Chondrocyte (in vitro differentiated cells): ENCODE measurements around the gene BCAS4. TPM values are rescaled to one million over a fixed set of nuclear protein-coding genes. Genes with fewer than 3 reads are reported as not detected.
A peak's percentile ranks its signal among the peaks of the same experiment; 100 is the strongest.

Source experiments
- DNase-seq: peaks from one replicate; pipeline ENCODE4 v3.0.0; 2021; ENCODE audit warnings: mixed read lengths, low spot score
- H3K27ac Mint-ChIP-seq: one replicate; pipeline ENCODE4 v1.8.0; 2021; ENCODE audit warnings: mild to moderate bottlenecking, moderate library complexity, mixed read lengths; ENCODE audit not compliant: unreplicated experiment
- H3K27me3 Mint-ChIP-seq: 2 replicates; pipeline ENCODE4 v1.8.0; 2021; ENCODE audit warnings: low read depth, mixed read lengths
- H3K36me3 Mint-ChIP-seq: 2 replicates; pipeline ENCODE4 v1.8.0; 2021; ENCODE audit warnings: low read depth, mixed read lengths
- H3K4me1 Mint-ChIP-seq: 2 replicates; pipeline ENCODE4 v1.8.0; 2021; ENCODE audit warnings: low read depth, mild to moderate bottlenecking, mixed read lengths
- H3K4me3 Mint-ChIP-seq: one replicate; pipeline ENCODE4 v1.8.0; 2021; ENCODE audit warnings: mild to moderate bottlenecking, moderate library complexity, mixed read lengths; ENCODE audit not compliant: unreplicated experiment
- H3K9me3 Mint-ChIP-seq: 2 replicates; pipeline ENCODE4 v1.8.0; 2021; ENCODE audit warnings: low read depth, mixed read lengths
- CTCF ChIP-seq: fragments of 200-600 bp; sonication (generic); IDR thresholded peaks from 2 replicates; pipeline ENCODE4 v1.5.0; 2021; ENCODE audit warnings: antibody characterized with exemption, mild to moderate bottlenecking, moderate library complexity
- total RNA-seq: library from RNA; stranded (reverse); gene quantifications from 3 replicates; pipeline ENCODE4 v1.2.1, GENCODE V29; 2021

BCAS4 gene
- total RNA-seq, 1 donor from 2014 or later = 7.6 TPM

GRCh38 chr20:50852085-50852484, 57.2 kb downstream of the BCAS4 start:
- Mint-ChIP-seq H3K4me1 (peaks cover 18% of the 10 kb centered on the region), H3K9me3 (no peaks in the 10 kb centered on the region), H3K4me3 (no peak overlapping the region), H3K27ac (no peak overlapping the region), H3K27me3 (no peaks in the 10 kb centered on the region), H3K36me3 (no peaks in the 10 kb centered on the region)
- DNase-seq = no peak
- TF ChIP-seq CTCF = no peak

- no peak for DNase-seq
- Mint-ChIP-seq H3K9me3 (no peaks in the 10 kb centered on the region), H3K27ac (no peak overlapping the region), H3K36me3 (no peaks in the 10 kb centered on the region), H3K27me3 (no peaks in the 10 kb centered on the region), H3K4me3 (no peak overlapping the region), H3K4me1 (peaks cover under 1% of the 10 kb centered on the region)
- no peak for TF ChIP-seq CTCF
Measured at GRCh38 chr20:50854506-50855249, 59.8 kb downstream of the BCAS4 start.

GRCh38 chr20:50855498-50856474, 60.9 kb downstream of the BCAS4 start:
- Mint-ChIP-seq H3K36me3 (no peaks in the 10 kb centered on the region), H3K27me3 (no peaks in the 10 kb centered on the region), H3K4me3 (no peak overlapping the region), H3K4me1 (no peaks in the 10 kb centered on the region), H3K9me3 (no peaks in the 10 kb centered on the region), H3K27ac (peak overlapping the region; percentile 22)
- no peak for TF ChIP-seq CTCF
- DNase-seq = no peak

- no peak overlapping the region for H3K4me3 Mint-ChIP-seq
- H3K27ac Mint-ChIP-seq = no peak overlapping the region
- H3K9me3 Mint-ChIP-seq = no peaks in the 10 kb centered on the region
- H3K36me3 Mint-ChIP-seq = no peaks in the 10 kb centered on the region
- no peak for DNase-seq
- TF ChIP-seq CTCF = no peak
- H3K27me3 Mint-ChIP-seq = no peaks in the 10 kb centered on the region
- H3K4me1 Mint-ChIP-seq = no peaks in the 10 kb centered on the region
Measured at GRCh38 chr20:50856475-50857041, 61.7 kb downstream of the BCAS4 start.

GRCh38 chr20:50857348-50857747, 62.5 kb downstream of the BCAS4 start:
- Mint-ChIP-seq H3K27ac (no peak overlapping the region), H3K36me3 (no peaks in the 10 kb centered on the region), H3K4me3 (no peak overlapping the region), H3K27me3 (no peaks in the 10 kb centered on the region), H3K9me3 (no peaks in the 10 kb centered on the region), H3K4me1 (no peaks in the 10 kb centered on the region)
- no peak for TF ChIP-seq CTCF
- DNase-seq = no peak
